ENCODE results near the gene CAPN1.
"Not testable (repeated sequence)": the region's sequence is repeated elsewhere in the genome, so short reads cannot be mapped to it uniquely, and the experiment has no call there.

Gene CAPN1

GRCh38 chr11:65218446-65218845, 36.7 kb downstream of the CAPN1 start:
- DNase-seq (ENCODE audit: low read depth), result no peak

GRCh38 chr11:65219930-65220213, 38.1 kb downstream of the CAPN1 start:
- no peak for DNase-seq (ENCODE audit: low read depth)

GRCh38 chr11:65221026-65221425, 39.3 kb downstream of the CAPN1 start:
- no peak for DNase-seq (ENCODE audit: low read depth)

DNA sequence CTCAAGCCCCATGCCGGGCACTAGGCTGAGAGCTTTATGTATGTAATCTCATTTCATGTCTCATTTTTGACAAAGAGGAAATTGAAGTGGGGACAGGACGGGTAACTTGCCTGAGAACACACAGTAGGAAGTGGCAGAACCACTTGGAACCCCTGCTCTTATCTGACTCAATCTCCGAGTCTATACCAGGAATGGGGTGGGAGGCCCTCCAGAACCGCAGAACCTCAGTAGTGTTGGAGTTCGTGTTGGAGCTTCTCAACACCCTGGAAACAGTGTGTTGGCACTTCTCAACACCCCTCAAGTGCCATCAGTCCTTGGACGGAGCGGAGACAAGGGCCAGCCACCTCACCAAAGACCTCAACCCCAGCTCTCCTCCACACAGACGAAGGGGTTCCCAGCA, 41.3 kb downstream of the CAPN1 start:
- no peak for DNase-seq (ENCODE audit: low read depth)

GRCh38 chr11:65224930-65225278, 43.2 kb downstream of the CAPN1 start:
- DNase-seq (ENCODE audit: low read depth), result no peak

- DNase-seq (ENCODE audit: low read depth), result peak; percentile 31
Measured at GRCh38 chr11:65225279-65226102, 43.8 kb downstream of the CAPN1 start.

- no peak for DNase-seq (ENCODE audit: low read depth)
Measured at GRCh38 chr11:65226103-65226442, 44.3 kb downstream of the CAPN1 start.

DNA sequence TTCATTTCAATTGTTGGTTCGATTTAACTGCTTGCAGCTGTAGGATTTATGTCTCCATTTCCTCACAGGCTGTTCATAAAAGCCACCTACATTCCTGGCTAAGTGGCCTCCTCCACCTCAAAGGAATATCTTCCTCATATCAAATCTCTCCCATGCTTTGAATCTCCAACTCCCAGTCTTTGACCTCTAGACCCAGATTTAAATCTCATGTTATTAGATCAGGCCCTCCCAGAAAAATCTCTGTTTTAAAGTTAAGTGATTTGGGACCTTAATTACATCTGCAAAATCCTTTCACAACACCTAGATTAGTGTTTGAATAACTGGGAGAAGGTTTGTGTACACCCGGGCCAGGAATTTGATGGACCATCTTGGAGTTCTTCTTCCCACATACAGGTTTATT, 46.2 kb downstream of the CAPN1 start:
- DNase-seq (ENCODE audit: low read depth), result no peak

- DNase-seq (ENCODE audit: low read depth), result no peak
Measured at GRCh38 chr11:65236194-65237059, 54.7 kb downstream of the CAPN1 start.

DNA sequence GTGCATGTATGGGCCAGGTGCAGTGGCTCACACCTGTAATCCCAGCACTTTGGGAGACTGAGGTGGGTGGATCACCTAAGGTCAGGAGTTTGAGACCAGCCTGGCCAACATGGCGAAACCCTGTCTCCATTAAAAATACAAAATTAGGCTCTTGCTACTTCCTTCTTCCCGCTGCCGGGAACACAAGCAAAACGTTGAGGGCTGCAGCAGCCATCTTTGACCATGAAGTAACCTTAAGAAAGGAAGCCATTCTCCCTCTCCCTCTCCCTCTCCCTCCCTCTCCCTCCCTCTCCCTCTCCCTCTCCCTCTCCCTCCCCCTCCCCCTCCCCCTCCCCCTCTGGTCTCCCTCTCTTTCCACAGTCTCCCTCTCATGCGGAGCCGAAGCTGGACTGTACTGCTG, 56.6 kb downstream of the CAPN1 start:
- not testable (repeated sequence) for DNase-seq (ENCODE audit: low read depth)

DNA sequence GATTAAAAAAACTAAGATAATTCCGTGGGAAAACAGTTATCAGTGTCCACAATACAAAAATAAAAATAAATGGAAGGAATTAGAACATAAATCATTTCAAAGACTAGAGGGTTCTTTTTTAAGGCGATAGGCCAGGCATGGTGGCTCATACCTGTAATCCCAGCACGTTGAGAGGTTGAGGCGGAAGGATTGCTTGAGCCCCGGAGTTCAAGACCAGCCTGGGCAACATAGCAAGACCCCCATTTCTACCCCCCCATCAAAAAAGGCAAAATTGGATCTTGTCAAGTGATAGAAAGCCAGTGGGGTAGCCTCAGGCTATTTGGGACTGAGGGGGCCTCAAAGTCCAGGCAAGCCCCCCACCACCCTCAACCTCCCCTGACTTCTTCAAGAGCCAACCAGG, 59.4 kb downstream of the CAPN1 start:
- DNase-seq (ENCODE audit: low read depth), result no peak

- DNase-seq (ENCODE audit: low read depth), result no peak
Measured at GRCh38 chr11:65241692-65242091, 60.0 kb downstream of the CAPN1 start.

DNA sequence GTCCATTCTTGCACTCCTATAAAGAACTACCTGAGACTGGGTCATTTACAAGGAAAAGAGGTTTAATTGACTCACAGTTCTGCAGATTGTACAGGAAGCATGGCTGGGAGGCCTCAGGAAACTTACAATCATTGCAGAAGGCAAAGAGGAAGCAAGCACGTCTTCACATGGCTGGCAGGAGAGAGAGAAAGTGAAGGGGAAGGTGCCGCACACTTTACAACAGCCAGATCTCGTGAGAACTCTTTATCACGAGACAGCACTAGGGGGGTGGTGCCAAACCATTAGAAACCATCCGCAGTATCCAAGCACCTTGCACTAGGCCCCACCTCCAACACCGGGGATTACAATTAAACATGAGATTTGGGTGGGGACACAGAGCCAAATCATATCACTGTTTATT, 60.7 kb downstream of the CAPN1 start:
- DNase-seq (ENCODE audit: low read depth), result no peak

- DNase-seq (ENCODE audit: low read depth), result no peak
Measured at GRCh38 chr11:65243797-65244196, 62.1 kb downstream of the CAPN1 start.

GRCh38 chr11:65245046-65245445, 63.3 kb downstream of the CAPN1 start:
- DNase-seq (ENCODE audit: low read depth), result not testable (repeated sequence)

GRCh38 chr11:65246506-65246905, 64.8 kb downstream of the CAPN1 start:
- no peak for DNase-seq (ENCODE audit: low read depth)

GRCh38 chr11:65248184-65248710, 66.5 kb downstream of the CAPN1 start:
- not testable (repeated sequence) for DNase-seq (ENCODE audit: low read depth)

DNA sequence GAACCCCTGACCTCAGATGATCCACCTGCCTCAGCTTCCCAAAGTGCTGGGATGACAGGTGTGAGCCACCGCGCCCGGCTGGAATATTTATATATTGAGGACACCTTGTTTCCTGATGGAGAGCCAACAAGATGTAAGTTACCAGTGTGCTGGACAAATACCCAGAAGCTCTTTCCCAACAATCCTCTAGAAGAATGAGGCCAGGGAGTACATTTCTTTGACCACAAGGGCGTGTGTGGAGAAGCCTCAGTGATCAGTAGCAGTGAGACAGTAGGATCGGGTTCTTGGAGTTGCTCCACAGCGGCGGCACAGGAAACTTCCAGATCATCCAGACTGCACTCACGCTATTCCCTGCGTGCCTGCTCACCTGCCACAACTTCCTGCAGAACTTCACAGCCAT, 69.7 kb downstream of the CAPN1 start:
- DNase-seq (ENCODE audit: low read depth), result no peak

GRCh38 chr11:65254724-65255123, 73.0 kb downstream of the CAPN1 start:
- no peak for DNase-seq (ENCODE audit: low read depth)

- no peak for DNase-seq (ENCODE audit: low read depth)
Measured at GRCh38 chr11:65258988-65259387, 77.3 kb downstream of the CAPN1 start.

DNA sequence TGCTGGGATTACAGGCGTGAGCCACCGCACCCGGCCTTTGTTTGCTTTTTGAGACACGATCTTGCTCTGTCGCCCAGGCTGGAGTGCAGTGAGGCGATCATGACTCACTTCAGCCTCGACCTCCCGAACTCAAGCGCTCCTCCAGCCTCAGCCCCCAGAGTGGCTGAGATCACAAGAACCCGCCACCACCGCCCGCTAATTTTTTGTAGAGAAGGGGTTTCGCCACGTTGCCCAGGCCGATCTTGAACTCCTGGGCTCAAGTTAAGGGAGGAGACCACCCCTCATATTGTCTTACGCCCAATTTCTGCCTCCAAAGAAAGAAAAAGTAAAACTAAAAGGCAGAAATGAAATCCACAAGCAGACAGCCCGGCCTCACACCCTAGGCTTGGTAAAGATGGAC, 78.6 kb downstream of the CAPN1 start:
- DNase-seq (ENCODE audit: low read depth), result no peak

DNA sequence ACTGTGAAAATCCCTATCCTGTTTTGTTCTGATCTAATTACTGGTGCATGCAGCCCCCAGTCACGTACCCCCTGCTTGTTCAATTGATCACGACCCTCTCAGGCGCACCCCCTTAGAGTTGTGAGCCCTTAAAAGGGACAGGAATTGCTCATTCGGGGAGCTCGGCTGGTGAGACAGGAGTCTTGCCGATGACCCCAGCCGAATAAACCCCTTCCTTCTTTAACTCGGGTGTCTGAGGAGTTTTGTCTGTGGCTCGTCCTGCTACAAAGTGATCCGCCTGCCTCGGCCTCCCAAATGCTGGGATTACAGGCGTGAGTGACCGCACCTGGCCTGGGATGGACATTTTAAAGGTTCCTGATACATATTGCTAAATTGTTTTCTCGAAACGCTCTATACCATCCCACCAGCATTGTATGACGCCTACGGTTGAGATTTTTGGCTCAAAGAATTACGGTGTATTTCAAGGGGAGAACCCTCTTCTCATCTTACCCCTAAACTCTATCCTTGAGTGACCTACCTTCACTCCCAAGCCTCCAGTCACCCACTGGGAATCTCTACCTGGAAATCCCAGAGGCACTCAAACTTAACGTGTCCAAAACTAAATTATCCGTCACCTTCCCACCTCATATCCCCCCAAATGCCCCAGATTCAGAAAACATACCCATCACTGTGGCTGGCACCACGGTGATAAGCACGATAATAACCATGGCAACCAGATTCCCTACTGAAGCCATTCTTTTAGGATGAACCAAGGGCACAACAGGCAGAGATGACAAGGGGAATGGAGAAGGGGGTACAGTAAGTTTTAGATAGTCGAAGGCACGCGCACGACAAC, 79.2 kb downstream of the CAPN1 start:
- DNase-seq (ENCODE audit: low read depth), result no peak

All from activated T-helper 9 cell treated with anti-CD3 and anti-CD28 coated beads, Interleukin-2, amount 50 U/mL, for 16 hours (primary cell).